Duodenal mucosa (tissue), 2 donors: ENCODE measurements around the gene KIAA1755.
"Not testable (repeated sequence)": the region's sequence is repeated elsewhere in the genome, so short reads cannot be mapped to it uniquely, and the experiment has no call there.

Experiments
- H3K27ac ChIP-seq: one replicate; pipeline ENCODE4 v1.7.0; 2013; ENCODE audit warnings: low read depth, low read length
- H3K27me3 ChIP-seq, 2 donors: one replicate each; pipeline ENCODE4 v1.7.0; 2013; ENCODE audit warnings: low read length in 2 of 2, control low read depth in 1 of 2; ENCODE audit not compliant: insufficient read depth in 2 of 2, control insufficient read depth in 1 of 2
- H3K36me3 ChIP-seq, 2 donors: one replicate each; pipeline ENCODE4 v1.7.0; 2013; ENCODE audit warnings: low read length in 2 of 2, control low read depth in 1 of 2; ENCODE audit not compliant: insufficient read depth in 2 of 2, control insufficient read depth in 1 of 2
- H3K4me1 ChIP-seq, 2 donors: one replicate each; pipeline ENCODE4 v1.7.0; 2013; ENCODE audit warnings: low read length in 2 of 2, control low read depth in 1 of 2; ENCODE audit not compliant: insufficient read depth in 2 of 2, control insufficient read depth in 1 of 2
- H3K4me3 ChIP-seq, 2 donors: one replicate each; pipeline ENCODE4 v1.7.0; 2013; ENCODE audit warnings: low read length in 2 of 2, low read depth in 1 of 2
- H3K9ac ChIP-seq, 2 donors: one replicate each; pipeline ENCODE4 v1.7.0; 2013; ENCODE audit warnings: low read length in 2 of 2, low read depth in 1 of 2
- H3K9me3 ChIP-seq, 2 donors: one replicate each; pipeline ENCODE4 v1.7.0; 2013; ENCODE audit warnings: low read length in 2 of 2, control low read depth in 1 of 2; ENCODE audit not compliant: control insufficient read depth in 1 of 2

The KIAA1755 gene

GRCh38 chr20:38291966-38292365 lies 31.4 kb upstream of the KIAA1755 start:
- Histone ChIP-seq H3K9me3 (no peaks in the 10 kb centered on the region), H3K4me1 (peaks cover 0 to 4% of the 10 kb centered on the region in 2 donors), H3K27me3 (peaks cover 0 to 3% of the 10 kb centered on the region in 2 donors), H3K36me3 (no peaks in the 10 kb centered on the region), H3K9ac (no peak overlapping the region), H3K27ac (no peak overlapping the region), H3K4me3 (no peak overlapping the region)

DNA sequence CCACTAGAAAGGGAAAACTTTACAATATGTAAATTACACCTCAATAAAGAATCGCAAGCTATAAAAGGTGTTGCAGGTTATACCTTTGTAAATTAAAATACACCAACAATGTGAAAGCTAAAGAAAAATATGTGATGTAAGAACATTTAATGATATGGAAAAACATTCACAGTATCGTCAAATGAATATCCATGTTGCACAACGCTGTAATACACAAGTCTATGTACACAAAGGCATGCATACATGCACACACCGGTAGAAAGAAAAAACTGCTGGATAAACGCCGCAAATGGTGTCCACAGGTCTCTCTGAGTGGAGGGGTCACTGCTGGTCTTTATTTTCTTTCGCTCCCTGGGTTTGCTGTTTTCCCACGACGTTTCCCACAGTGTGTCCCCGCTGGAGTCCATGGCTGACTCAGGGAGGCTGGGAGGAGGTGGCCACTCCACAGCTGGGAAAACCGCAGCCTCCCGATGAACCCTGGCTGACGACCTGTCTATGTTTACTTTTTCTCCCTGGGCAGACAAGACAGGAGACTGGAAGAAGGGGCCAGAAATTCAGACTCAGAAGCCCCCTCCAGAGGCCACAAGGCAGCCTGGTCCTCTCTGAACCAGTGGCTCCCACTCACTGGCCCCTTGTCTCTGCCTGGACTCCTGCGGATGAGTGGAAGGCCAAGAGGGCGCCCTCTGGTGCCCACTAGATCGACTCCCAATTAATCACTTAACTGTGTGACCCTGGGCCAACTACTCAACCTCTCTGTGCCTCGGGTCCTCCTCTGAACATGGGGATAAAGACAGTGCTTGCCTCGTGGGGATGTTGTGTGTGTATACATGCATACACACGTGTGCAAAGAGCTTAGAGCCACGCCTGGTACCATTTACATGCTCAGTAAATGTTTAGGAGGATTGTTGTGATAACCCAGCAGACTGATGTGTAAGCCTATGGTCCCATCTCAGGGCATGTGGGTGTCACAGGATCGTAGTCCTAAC lies 30.6 kb upstream of the KIAA1755 start:
- Histone ChIP-seq H3K4me1 (peaks cover 0 to 4% of the 10 kb centered on the region in 2 donors), H3K27ac (no peak overlapping the region), H3K9me3 (no peaks in the 10 kb centered on the region), H3K27me3 (peaks cover 0 to 3% of the 10 kb centered on the region in 2 donors), H3K9ac (no peak overlapping the region), H3K4me3 (no peak overlapping the region), H3K36me3 (no peaks in the 10 kb centered on the region)

DNA sequence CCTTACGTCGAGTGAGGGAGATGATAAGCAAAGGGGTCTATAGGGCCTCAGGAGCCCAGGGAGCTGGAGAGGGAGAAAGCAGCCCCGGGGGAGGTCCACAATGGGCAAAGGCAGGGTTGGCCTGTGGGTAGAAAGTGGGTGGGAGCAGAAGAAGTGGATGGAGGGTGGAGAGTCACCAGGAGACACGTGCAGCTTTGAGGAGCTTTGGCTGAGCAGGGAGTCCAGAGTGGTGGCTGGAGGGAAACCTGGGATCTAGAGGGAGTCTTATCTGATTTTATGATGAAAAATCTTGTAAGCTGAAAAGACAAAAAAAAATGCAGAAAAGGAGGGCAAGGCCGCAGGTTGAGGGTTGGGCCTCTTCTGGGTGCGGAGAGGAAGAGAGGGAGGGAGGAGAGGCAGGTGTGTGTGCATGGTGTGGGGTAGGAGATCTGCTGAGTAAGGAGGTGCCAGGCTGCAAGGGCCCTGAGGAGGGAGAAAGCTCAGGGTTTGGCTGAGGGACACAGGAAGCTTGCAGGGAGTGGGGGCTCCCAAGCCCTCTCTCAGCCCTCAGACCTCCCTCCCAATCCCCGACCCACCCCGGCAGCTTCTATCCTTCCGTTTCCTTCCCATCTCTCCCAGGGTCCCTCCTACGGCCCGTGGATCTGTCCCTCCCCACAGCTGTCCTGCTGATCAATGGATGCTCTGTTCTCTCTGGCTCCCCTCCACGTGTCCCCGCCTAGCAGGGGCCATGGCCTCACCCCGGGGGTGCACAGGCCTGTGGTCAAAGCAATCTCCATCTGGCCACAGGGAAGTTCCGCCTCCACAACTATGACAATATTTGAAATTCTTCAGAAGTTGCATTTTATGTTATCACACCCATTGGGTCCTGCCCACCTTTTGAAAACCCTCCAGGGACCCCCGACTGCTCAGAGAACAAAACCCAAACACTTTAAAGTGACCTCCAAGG lies 26.3 kb upstream of the KIAA1755 start:
- no peaks in the 10 kb centered on the region for H3K27me3 ChIP-seq
- H3K9me3 ChIP-seq = no peaks in the 10 kb centered on the region
- H3K4me3 ChIP-seq = no peak overlapping the region
- no peak overlapping the region for H3K27ac ChIP-seq
- no peak overlapping the region for H3K9ac ChIP-seq
- peaks cover 0 to 4% of the 10 kb centered on the region in 2 donors for H3K4me1 ChIP-seq
- H3K36me3 ChIP-seq = no peaks in the 10 kb centered on the region

DNA sequence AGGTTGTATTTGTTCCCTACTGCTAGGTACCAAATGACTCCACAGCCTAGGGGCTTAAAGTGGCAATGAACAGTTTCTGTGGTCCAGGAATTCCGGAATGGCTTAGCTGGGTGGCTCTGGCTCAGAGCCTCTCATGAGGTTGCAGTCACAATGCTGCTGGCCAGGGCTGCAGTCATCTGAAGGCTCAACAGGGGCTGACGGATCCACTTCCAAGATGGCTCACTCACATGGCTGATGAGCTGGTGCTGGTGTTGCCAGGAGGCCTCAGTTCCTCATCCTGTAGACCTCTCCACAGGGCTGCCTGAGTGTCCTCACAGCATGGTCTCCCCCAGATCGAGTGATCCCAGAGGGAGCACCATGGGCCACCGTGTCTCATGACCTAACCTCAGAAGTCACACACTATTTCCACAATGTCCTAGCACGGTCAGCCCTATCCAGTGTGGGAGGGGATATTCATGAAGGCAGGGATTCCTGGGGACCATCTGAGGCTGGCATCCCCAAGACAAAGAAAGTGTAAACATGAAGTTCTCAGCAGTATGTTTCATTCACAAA lies 24.4 kb upstream of the KIAA1755 start:
- H3K4me1 ChIP-seq = peaks cover 0 to 4% of the 10 kb centered on the region in 2 donors
- H3K36me3 ChIP-seq = no peaks in the 10 kb centered on the region
- no peak overlapping the region for H3K9ac ChIP-seq
- no peaks in the 10 kb centered on the region for H3K27me3 ChIP-seq
- no peak overlapping the region for H3K4me3 ChIP-seq
- H3K9me3 ChIP-seq = no peaks in the 10 kb centered on the region
- no peak overlapping the region for H3K27ac ChIP-seq

- H3K9ac ChIP-seq, H3K27me3 ChIP-seq, H3K4me1 ChIP-seq, H3K27ac ChIP-seq, H3K9me3 ChIP-seq, H3K36me3 ChIP-seq, H3K4me3 ChIP-seq: not testable (repeated sequence)
Measured at GRCh38 chr20:38284066-38284650, 23.6 kb upstream of the KIAA1755 start.

GRCh38 chr20:38283236-38283635 lies 22.7 kb upstream of the KIAA1755 start:
- no peaks in the 10 kb centered on the region for H3K9me3 ChIP-seq
- H3K27ac ChIP-seq = no peak overlapping the region
- no peak overlapping the region for H3K9ac ChIP-seq
- H3K36me3 ChIP-seq = no peaks in the 10 kb centered on the region
- H3K4me3 ChIP-seq = no peak overlapping the region
- H3K4me1 ChIP-seq = peaks cover 0 to 4% of the 10 kb centered on the region in 2 donors
- no peaks in the 10 kb centered on the region for H3K27me3 ChIP-seq

GRCh38 chr20:38281176-38281915 lies 20.8 kb upstream of the KIAA1755 start:
- not testable (repeated sequence) for H3K4me1 ChIP-seq, H3K27me3 ChIP-seq, H3K9ac ChIP-seq, H3K36me3 ChIP-seq, H3K27ac ChIP-seq, H3K9me3 ChIP-seq, H3K4me3 ChIP-seq

GRCh38 chr20:38278763-38279162 lies 18.2 kb upstream of the KIAA1755 start:
- Histone ChIP-seq H3K4me3 (no peak overlapping the region), H3K27me3 (no peaks in the 10 kb centered on the region), H3K36me3 (no peaks in the 10 kb centered on the region), H3K4me1 (peaks cover 0 to 3% of the 10 kb centered on the region in 2 donors), H3K9ac (no peak overlapping the region), H3K9me3 (no peaks in the 10 kb centered on the region), H3K27ac (no peak overlapping the region)

DNA sequence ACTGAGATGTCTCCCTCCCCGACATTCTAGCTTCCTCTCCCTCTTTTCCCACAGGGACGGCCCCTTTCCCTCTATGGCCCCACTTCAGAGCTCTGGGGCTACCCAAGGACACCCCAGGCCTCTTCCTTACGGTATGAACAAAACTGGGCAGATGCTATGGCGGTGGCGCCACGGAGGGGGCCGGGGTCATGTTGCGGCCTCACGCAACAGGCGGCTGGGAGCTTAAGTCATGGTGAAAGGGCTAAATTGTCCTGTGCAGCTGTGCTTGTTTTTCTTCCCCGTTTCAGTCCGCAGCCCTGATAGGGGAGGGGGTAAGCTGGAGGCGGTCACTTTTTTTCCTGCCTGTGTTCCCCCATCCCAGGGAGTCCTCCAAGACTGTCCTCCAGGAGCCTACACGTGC lies 17.6 kb upstream of the KIAA1755 start:
- H3K4me3 ChIP-seq = no peak overlapping the region
- H3K4me1 ChIP-seq = peaks cover 0 to 3% of the 10 kb centered on the region in 2 donors
- no peak overlapping the region for H3K9ac ChIP-seq
- no peaks in the 10 kb centered on the region for H3K36me3 ChIP-seq
- H3K9me3 ChIP-seq = no peaks in the 10 kb centered on the region
- no peaks in the 10 kb centered on the region for H3K27me3 ChIP-seq
- no peak overlapping the region for H3K27ac ChIP-seq
